ENCODE measurements around the gene CD33. TPM values are rescaled to one million over a fixed set of nuclear protein-coding genes. Genes with fewer than 3 reads are reported as not detected.
"Not testable (repeated sequence)": the region's sequence is repeated elsewhere in the genome, so short reads cannot be mapped to it uniquely, and the experiment has no call there.

Gene CD33
- total RNA-seq: not detected in 2 replicates

DNA sequence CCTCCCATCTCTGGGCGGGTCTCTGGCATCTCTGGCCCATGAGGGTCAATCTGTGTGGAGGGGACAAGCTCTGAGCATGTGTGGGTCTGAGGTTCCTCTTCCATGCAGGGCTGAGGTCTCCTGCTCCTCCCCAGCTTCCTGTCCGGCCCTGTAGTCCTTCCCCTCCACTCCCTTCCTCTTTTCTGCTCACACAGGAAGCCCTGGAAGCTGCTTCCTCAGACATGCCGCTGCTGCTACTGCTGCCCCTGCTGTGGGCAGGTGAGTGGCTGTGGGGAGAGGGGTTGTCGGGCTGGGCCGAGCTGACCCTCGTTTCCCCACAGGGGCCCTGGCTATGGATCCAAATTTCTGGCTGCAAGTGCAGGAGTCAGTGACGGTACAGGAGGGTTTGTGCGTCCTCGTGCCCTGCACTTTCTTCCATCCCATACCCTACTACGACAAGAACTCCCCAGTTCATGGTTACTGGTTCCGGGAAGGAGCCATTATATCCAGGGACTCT is at the start of gene CD33:
CD33 (plus strand) TSS at position 183 of the 496 bp plus-strand sequence; CDS start at position 222, 39 bp downstream.
- H3K9me3 Mint-ChIP-seq; H3K4me3 Mint-ChIP-seq; POLR2A ChIA-PET; H3K36me3 Mint-ChIP-seq (ENCODE audit: low read depth); CTCF ChIA-PET; DNase-seq; ATAC-seq (ENCODE audit: low read depth); H3K27ac Mint-ChIP-seq; intact Hi-C loops (cut with micrococcal nuclease); H3K4me1 Mint-ChIP-seq: not testable (repeated sequence)
- H3K27me3 Mint-ChIP-seq: peaks cover 35% of the 10 kb centered on the region

DNA sequence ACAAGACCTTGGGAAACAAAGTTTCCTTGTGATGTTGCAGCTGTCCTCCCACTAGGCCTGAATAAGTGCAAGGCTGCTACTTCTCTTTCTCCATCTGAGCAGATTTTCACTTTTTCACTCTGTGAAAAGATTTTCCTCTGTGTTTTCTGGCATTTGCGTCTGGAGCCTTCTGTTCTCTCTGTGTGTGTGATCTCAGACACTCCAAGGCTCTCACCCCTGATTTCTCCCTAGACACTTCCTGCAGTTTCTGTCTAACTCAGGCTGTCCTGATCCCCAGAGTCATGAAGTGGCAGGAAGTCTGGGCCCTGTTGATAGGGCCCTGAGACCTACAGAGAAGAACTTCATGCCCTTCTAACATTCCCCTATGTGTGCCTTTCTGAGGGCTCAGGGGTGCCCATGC is 45.6 kb upstream of the CD33 start:
- ATAC-seq (ENCODE audit: low read depth) (no peak), DNase-seq (no peak)
- Mint-ChIP-seq H3K4me1 (no peaks in the 10 kb centered on the region), H3K27ac (no peak overlapping the region), H3K36me3 (ENCODE audit: low read depth) (no peaks in the 10 kb centered on the region), H3K27me3 (peaks cover 5% of the 10 kb centered on the region), H3K9me3 (no peaks in the 10 kb centered on the region), H3K4me3 (no peak overlapping the region)
- TF ChIP-seq, protein P1, sequence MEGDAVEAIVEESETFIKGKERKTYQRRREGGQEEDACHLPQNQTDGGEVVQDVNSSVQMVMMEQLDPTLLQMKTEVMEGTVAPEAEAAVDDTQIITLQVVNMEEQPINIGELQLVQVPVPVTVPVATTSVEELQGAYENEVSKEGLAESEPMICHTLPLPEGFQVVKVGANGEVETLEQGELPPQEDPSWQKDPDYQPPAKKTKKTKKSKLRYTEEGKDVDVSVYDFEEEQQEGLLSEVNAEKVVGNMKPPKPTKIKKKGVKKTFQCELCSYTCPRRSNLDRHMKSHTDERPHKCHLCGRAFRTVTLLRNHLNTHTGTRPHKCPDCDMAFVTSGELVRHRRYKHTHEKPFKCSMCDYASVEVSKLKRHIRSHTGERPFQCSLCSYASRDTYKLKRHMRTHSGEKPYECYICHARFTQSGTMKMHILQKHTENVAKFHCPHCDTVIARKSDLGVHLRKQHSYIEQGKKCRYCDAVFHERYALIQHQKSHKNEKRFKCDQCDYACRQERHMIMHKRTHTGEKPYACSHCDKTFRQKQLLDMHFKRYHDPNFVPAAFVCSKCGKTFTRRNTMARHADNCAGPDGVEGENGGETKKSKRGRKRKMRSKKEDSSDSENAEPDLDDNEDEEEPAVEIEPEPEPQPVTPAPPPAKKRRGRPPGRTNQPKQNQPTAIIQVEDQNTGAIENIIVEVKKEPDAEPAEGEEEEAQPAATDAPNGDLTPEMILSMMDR (IDR thresholded peaks at IDR 0.05): no peak
- ChIA-PET CTCF (no interaction called here), POLR2A (no interaction called here)
- intact Hi-C loops (cut with micrococcal nuclease): no loop called here

DNA sequence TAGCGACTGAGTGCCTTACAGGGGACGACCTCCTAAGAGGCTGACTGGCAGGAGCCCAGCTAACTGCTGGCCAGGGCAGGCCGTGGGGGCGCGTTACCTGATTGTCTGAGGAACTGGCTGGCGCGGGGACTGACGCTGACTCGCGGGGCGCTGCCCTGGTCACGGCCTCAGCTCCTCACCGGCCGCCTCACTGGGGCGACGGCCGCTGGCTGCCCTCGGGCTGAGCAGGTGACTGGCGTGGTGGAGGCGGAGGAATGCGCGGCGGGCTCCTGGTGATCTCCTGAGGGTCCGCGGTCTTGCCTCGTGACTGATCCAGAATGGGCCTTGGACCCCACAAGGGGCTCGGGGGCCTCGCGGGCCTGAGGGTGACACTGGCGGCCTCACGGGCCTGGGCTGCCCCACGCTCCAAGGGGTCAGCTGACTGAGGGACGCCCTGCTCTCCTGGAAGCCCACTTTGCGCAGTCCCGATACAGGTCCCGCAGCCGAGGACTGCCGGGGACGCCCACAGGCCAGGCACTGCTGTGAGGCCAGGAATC is 43.4 kb upstream of the CD33 start:
- ChIA-PET POLR2A (no interaction called here), CTCF (no interaction called here)
- Mint-ChIP-seq H3K27me3 (peaks cover 16% of the 10 kb centered on the region), H3K27ac (no peak overlapping the region), H3K9me3 (no peaks in the 10 kb centered on the region), H3K4me1 (no peaks in the 10 kb centered on the region), H3K36me3 (ENCODE audit: low read depth) (no peaks in the 10 kb centered on the region), H3K4me3 (no peak overlapping the region)
- TF ChIP-seq, protein P1 (IDR thresholded peaks at IDR 0.05): no peak
- DNase-seq (no peak), ATAC-seq (ENCODE audit: low read depth) (no peak)
- intact Hi-C loops (cut with micrococcal nuclease): no loop called here

- POLR2A ChIA-PET: no interaction called here
Measured at GRCh38 chr19:51181913-51182419, 42.9 kb upstream of the CD33 start.

GRCh38 chr19:51183629-51184028 is 41.3 kb upstream of the CD33 start:
- intact Hi-C loops (cut with micrococcal nuclease): no loop called here
- H3K27ac Mint-ChIP-seq: no peak overlapping the region
- POLR2A ChIA-PET: no interaction called here
- no peak overlapping the region for H3K4me3 Mint-ChIP-seq
- H3K27me3 Mint-ChIP-seq: peaks cover 20% of the 10 kb centered on the region
- CTCF ChIA-PET: no interaction called here
- H3K4me1 Mint-ChIP-seq: no peaks in the 10 kb centered on the region
- H3K36me3 Mint-ChIP-seq (ENCODE audit: low read depth): no peaks in the 10 kb centered on the region
- H3K9me3 Mint-ChIP-seq: no peaks in the 10 kb centered on the region
- TF ChIP-seq, protein P1 (IDR thresholded peaks at IDR 0.05): no peak
- ATAC-seq (ENCODE audit: low read depth) (no peak), DNase-seq (no peak)

More at GRCh38 chr19:51181913-51182419, 42.9 kb upstream of the CD33 start:
- no peak overlapping the region for H3K27ac Mint-ChIP-seq
- H3K27me3 Mint-ChIP-seq: peaks cover 16% of the 10 kb centered on the region
- ATAC-seq (ENCODE audit: low read depth) (no peak), DNase-seq (no peak)
- TF ChIP-seq, protein P1 (IDR thresholded peaks at IDR 0.05): no peak
- H3K4me3 Mint-ChIP-seq: no peak overlapping the region
- no peaks in the 10 kb centered on the region for H3K36me3 Mint-ChIP-seq (ENCODE audit: low read depth)
- no peaks in the 10 kb centered on the region for H3K4me1 Mint-ChIP-seq
- H3K9me3 Mint-ChIP-seq: no peaks in the 10 kb centered on the region
- CTCF ChIA-PET: no interaction called here
- intact Hi-C loops (cut with micrococcal nuclease): no loop called here

Data from activated B cell treated with CpG ODN at 0.5 μM for 24 hours (primary cell).